ENCODE results near the gene ANG.
"Not testable (repeated sequence)": the region's sequence is repeated elsewhere in the genome, so short reads cannot be mapped to it uniquely, and the experiment has no call there.

Gene ANG

GRCh38 chr14:20699931-20700330, 11.4 kb downstream of the ANG start:
- no peak for DNase-seq

GRCh38 chr14:20700965-20701364, 12.4 kb downstream of the ANG start:
- not testable (repeated sequence) for DNase-seq

GRCh38 chr14:20706657-20707355, 18.2 kb downstream of the ANG start:
- no peak for DNase-seq

- no peak for DNase-seq
These were observed 19.1 kb downstream of the ANG start for GRCh38 chr14:20707622-20708021.

DNA sequence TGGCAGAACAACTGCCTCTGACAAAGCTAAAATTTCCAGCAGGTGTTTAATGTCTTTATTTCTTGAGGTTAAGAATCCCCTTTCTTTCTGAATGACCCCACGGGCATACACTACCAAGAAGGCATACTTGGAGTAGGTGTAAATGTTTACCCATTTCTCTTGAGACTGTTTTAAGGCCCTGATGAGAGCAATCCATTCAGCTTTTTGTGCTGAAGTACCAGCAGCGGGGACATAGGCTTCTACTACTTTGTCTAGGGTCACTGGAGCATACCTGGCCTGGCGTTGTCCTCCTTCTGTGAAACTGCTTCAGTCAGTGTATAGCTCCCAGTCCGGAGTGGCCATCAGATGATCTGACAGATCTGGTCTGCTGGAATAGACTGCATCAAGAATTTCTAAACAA, 22.7 kb downstream of the ANG start:
- DNase-seq, result no peak

- DNase-seq, result no peak
These were observed 23.1 kb downstream of the ANG start for GRCh38 chr14:20711685-20712084.

DNA sequence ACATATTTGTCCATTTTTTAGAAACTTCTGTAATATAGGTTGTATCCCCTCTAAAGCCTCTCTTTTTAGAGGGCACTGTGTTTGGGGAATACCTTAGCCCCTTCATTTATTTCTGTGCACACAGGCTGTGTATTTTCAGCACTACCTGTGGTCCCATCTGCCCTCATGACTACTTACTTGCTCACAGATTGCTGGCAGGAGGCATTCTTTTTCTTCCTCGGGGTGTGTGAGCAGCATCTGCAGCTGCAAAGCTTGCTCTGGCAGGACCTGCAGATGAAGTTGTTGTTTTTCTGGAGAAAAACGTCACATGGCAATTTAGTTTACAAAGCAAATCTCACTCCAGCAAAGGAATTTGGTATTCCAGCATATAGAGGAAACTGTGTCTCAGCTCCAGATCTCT, 24.3 kb downstream of the ANG start:
- DNase-seq, result peak in 1 of 5 experiments; percentile 29

GRCh38 chr14:20714593-20715250, 26.2 kb downstream of the ANG start:
- DNase-seq, result no peak

DNA sequence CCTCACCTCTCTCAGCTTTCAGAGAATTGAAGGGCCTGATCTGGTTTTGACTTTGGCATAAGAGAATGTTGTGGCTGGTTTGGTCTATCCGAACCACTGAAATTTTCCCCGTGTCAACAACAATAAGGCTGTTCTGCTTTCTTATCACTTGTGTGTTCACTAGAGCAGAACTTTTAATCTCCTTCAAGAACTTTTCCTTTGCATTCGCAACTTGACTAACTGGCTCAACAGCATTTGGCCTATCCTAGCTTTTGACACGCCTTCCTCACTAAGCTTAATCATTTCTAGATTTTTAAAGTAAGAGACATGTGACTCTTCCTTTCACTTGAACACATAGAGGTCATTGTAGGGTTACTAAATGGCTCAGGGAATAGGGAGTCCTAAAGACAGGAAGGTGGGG, 31.2 kb downstream of the ANG start:
- DNase-seq, result peak in 1 of 5 experiments; percentile 52

- peak in 1 of 5 experiments; percentile 63 for DNase-seq
These were observed 32.2 kb downstream of the ANG start for GRCh38 chr14:20720741-20721140.

DNA sequence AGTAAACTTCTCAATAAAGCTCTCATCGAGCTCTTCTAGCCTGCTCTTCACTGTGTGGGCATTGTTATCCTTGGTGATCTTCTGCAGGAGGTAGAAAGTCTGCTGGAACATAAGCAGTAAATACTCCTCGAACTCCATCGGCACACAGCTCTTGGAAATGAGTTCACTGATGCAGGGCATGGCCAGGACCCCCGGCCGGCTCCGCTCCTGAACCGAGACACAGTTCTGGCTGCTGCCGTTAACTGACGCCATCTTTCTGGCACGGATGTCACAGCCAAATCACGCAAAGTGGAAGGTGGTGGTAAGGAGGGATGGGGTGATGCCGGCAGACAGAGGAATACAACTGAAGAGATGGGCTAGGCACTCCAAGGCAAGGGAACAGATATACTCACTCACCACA, 33.5 kb downstream of the ANG start:
- no peak for DNase-seq

DNA sequence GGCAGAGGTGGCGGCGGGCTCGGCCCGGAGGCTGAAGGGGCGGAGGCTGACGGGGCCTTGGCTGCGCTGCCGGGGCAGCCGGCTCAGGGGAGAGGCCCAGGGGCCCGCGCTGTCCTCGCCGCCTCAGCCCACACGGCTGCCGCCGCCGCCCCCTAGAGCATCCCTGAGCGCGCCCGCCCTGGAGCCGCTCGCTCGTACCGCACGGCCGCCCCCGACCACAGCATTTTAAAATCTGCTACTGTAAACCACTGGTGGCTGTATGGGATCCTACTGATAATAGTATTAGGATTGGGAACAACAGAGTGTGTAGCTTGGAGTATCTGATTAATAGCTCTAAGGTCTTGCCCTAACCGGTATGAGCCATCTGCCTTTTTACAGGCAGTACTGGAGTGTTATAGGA, 34.9 kb downstream of the ANG start:
- DNase-seq, result no peak

GRCh38 chr14:20726121-20726520, 37.6 kb downstream of the ANG start:
- DNase-seq, result not testable (repeated sequence)

- DNase-seq, result no peak
These were observed 38.0 kb downstream of the ANG start for GRCh38 chr14:20726531-20726930.

- DNase-seq, result no peak
These were observed 42.3 kb downstream of the ANG start for GRCh38 chr14:20730891-20731290.

- no peak for DNase-seq
These were observed 43.9 kb downstream of the ANG start for GRCh38 chr14:20732477-20732876.

DNA sequence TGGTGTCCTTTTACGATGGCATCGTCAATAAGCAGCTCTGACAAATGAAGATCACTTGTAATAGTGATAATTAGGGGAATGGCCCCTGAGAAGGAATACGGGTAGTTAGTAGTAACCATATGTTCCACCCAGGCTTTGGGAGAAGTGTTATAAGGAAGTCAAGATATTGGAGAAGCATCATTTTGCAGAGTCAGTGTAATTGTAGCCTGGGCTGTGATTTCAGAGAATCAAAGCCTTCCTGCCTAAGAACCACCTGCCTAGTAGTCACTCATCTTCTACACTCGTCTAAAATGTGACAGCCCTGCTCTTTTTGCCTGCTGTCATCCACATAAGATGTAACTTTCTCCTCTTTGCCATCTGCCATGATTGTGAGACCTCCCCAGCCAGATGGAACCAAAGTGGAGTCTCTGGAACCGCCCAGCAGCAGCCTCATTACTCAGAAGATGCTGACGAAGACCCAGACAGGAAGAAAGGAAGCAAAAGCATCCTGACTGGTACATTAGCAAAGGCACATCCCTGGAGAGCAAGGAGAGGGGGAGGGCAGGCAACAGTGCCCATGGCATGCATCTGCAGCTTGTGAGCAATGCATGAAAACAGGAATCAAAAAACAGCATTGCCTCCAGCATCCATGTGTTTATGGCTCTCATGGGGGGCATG, 44.5 kb downstream of the ANG start:
- DNase-seq, result no peak

DNA sequence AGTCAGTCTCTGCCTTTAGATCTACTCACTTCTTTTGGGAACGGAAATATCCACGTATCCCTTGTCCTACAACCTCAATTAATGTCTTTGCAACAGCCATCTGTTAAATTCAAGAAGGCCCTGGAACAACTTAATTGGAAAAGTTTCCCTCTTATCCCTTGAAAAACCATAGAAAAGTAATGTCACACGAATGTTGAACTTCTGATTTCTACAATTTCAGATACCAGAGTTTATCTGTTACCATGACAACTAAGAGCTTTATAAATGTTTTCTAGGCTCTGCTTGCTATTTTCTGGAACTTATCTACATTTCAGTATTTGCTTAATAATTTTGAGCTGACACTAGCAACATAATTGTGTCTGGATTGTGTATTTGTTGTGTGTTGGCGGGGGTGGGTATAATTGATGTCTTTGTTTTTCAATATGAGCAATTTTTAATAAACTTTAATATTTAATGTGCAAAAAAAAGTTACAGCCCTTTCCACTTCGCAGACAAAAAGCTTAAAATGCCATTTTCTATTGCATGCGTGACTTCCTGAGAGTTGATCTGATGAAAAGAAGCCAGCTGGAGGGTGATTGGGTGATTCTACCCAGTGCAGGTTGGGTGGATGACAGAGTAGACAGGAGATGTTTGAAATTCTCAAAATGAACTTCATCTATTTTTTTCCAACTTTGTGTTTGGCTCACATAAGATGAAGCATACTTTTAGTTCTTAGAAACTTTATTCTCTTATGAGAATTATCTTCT, 45.3 kb downstream of the ANG start:
- no peak for DNase-seq

GRCh38 chr14:20734430-20734806, 45.9 kb downstream of the ANG start:
- DNase-seq, result no peak

DNA sequence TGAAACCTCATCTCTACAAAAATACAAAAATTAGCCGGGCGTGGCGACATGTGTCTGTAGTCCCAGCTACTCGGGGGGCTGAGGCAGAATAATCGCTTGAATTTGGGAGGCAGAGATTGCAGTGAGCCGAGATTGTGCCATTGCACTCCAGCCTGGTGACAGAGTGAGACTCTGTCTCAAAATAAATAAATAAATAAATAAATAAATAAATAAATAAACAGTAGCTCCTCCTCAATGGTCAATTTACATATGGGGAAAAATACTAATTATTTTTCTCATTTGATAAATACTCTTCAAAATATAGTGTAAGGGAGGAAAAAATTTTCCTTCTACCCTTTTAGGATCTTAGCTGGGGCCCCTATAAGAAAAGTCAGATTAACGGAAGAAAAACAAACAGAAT, 49.7 kb downstream of the ANG start:
- not testable (repeated sequence) for DNase-seq

- no peak for DNase-seq
These were observed 53.6 kb downstream of the ANG start for GRCh38 chr14:20742132-20742531.

GRCh38 chr14:20743556-20743955, 55.0 kb downstream of the ANG start:
- no peak for DNase-seq

All from T-helper 2 cell (primary cell).